HepG2 (cell line): ENCODE data around the gene SORL1-AS1.

Source experiments
- AKNA ChIP-seq: sonication (generic); formaldehyde crosslinking; IDR thresholded peaks from 2 replicates; pipeline ENCODE4 v1.4.0; 2020; ENCODE audit warnings: missing genetic modification reagents, borderline replicate concordance
- CBX1 ChIP-seq: IDR thresholded peaks from one replicate; pipeline ENCODE4 v1.6.1; 2016; ENCODE audit warnings: antibody characterized with exemption, low read depth
- FOXJ3 ChIP-seq: sonication (generic); formaldehyde crosslinking; IDR thresholded peaks from 2 replicates; pipeline ENCODE4 v1.4.0; 2020; ENCODE audit warnings: missing genetic modification reagents, mild to moderate bottlenecking, borderline replicate concordance
- GZF1 ChIP-seq: sonication (generic); formaldehyde crosslinking; IDR thresholded peaks from 2 replicates; pipeline ENCODE4 v1.5.1; 2020; ENCODE audit warnings: mild to moderate bottlenecking, missing genetic modification reagents
- MTERF4 ChIP-seq: sonication (generic); formaldehyde crosslinking; IDR thresholded peaks from 2 replicates; pipeline ENCODE4 v1.8.0; 2023; ENCODE audit warnings: mild to moderate bottlenecking, missing genetic modification reagents
- MXD1 ChIP-seq: sonication (generic); formaldehyde crosslinking; IDR thresholded peaks from 2 replicates; pipeline ENCODE4 v1.4.0; 2020; ENCODE audit warnings: mild to moderate bottlenecking, missing genetic modification reagents
- ZNF280D ChIP-seq: sonication (generic); formaldehyde crosslinking; IDR thresholded peaks from 2 replicates; pipeline ENCODE4 v1.5.1; 2020; ENCODE audit warnings: mild to moderate bottlenecking, missing genetic modification reagents
- ZNF318 ChIP-seq: sonication (generic); formaldehyde crosslinking; IDR thresholded peaks from 2 replicates; pipeline ENCODE4 v1.4.0; 2020; ENCODE audit warnings: mild to moderate bottlenecking, missing genetic modification reagents
- ZNF350 ChIP-seq: sonication (generic); formaldehyde crosslinking; IDR thresholded peaks from 2 replicates; pipeline ENCODE4 v1.4.0; 2020; ENCODE audit warnings: mild to moderate bottlenecking, low read depth, missing genetic modification reagents, borderline replicate concordance
- ZNF441 ChIP-seq: sonication (generic); formaldehyde crosslinking; IDR thresholded peaks from 2 replicates; pipeline ENCODE4 v1.7.0; 2021; ENCODE audit warnings: missing genetic modification reagents, borderline replicate concordance

SORL1-AS1 gene

GRCh38 chr11:121459413-121460017 is 6.7 kb upstream of the SORL1-AS1 start (continued):
- TF ChIP-seq MTERF4 (peak; percentile 43; the same call in 1 of the 2 replicates), MXD1 (CRISPR knock-in tag) (no peak), ZNF441 (CRISPR knock-in tag) (peak; percentile 68; the same call in 1 of the 2 replicates), GZF1 (CRISPR knock-in tag) (peak; percentile 24; the same call in 1 of the 2 replicates), ZNF280D (peak; percentile 95), ZNF350 (peak; percentile 95), AKNA (no peak), FOXJ3 (peak; percentile 98), ZNF318 (CRISPR knock-in tag) (peak; percentile 89; the same call in 1 of the 2 replicates), CBX1 (no peak)
